A549 treated with CpdA at 1 μM for 4 hours (cell line): Measurements from ENCODE around the gene PCDHA7. TPM values are rescaled to one million over a fixed set of nuclear protein-coding genes. Genes with fewer than 3 reads are reported as not detected.

ENCODE experiments used
- total RNA-seq: library from RNA; stranded (reverse); fragments of 200-300 nt; extraction: Qiagen RNA extraction; gene quantifications from 5 replicates; pipeline ENCODE4 v1.2.3, GENCODE V29; 2022; ENCODE audit warnings: low read depth

PCDHA7 gene
- total RNA-seq, 1 experiment from 2014 or later = 0.13 TPM

GRCh38 chr5:140875085-140876065 lies 41.3 kb downstream of the PCDHA7 start, which contains the start of gene PCDHA12:
Gene PCDHA12 (plus strand): TSS chr5:140875308. CDS start chr5:140875473, 165 bp downstream.

DNA sequence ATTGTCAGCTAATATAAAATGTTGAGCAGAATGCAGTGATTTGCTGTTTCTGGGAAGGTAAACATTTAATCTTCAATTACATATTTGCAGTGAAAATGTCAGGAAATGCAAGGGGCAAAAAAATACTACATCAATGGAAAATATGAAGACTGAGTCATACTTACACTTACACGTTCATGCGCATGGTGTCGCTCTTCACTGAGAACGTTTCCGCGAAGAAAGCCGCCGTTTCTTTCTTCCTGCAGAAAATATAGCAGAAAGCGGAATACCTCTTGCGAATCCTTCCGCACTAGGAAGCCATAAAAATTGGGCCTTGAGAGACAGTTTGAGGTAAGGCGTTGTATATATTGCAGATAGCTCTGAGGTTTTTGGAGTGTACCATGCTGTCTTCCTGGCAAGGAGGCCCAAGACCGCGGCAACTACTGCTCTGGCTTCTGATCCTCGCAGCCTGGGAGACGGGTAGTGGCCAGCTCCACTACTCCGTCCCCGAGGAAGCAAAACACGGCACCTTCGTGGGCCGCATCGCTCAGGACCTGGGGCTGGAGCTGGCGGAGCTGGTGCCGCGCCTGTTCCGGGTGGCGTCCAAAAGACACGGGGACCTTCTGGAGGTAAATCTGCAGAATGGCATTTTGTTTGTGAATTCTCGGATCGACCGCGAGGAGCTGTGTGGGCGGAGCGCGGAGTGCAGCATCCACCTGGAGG lies 48.0 kb downstream of the PCDHA7 start, which contains the start of gene PCDHA13:
PCDHA13 (plus strand) TSS at position 236 of the 702 bp plus-strand sequence; CDS start at position 381, 145 bp downstream.

Other genes starting within 250 kb of the PCDHA7 start
- gene CD14, start 201.1 kb upstream of the PCDHA7 start, total RNA-seq = 3.6 to 5.6 TPM (median 4.4 TPM) in 5 replicates
- gene TMCO6, start 194.8 kb upstream of the PCDHA7 start, total RNA-seq = 9.6 to 15.1 TPM (median 13.0 TPM) in 5 replicates
- 108 to 128 TPM (median 123 TPM) in 5 replicates for gene NDUFA2, start 186.6 kb upstream of the PCDHA7 start, total RNA-seq
- gene IK, start 186.4 kb upstream of the PCDHA7 start, total RNA-seq = 94.9 to 140 TPM (median 98.2 TPM) in 5 replicates
- 29.2 to 32.4 TPM (median 29.6 TPM) in 5 replicates for gene WDR55, start 169.4 kb upstream of the PCDHA7 start, total RNA-seq
- 0.47 to 1.0 TPM (median 0.82 TPM) in 5 replicates for gene DND1, start 160.7 kb upstream of the PCDHA7 start, total RNA-seq
- 81.3 to 85.6 TPM (median 83.4 TPM) in 5 replicates for gene HARS1, start 142.9 kb upstream of the PCDHA7 start, total RNA-seq
- 34.5 to 44.5 TPM (median 38.9 TPM) in 5 replicates for gene HARS2, start 142.8 kb upstream of the PCDHA7 start, total RNA-seq
- gene ZMAT2, start 133.8 kb upstream of the PCDHA7 start, total RNA-seq = 81.8 to 121 TPM (median 90.3 TPM) in 5 replicates
- gene PCDHA1, start 48.1 kb upstream of the PCDHA7 start, total RNA-seq = 0.12 to 0.23 TPM (median 0.21 TPM) in 5 replicates
- gene PCDHA2, start 39.4 kb upstream of the PCDHA7 start, total RNA-seq = 0.03 to 0.10 TPM (median 0.05 TPM) in 5 replicates
- 0.74 to 1.1 TPM (median 0.91 TPM) in 5 replicates for gene PCDHA3, start 33.2 kb upstream of the PCDHA7 start, total RNA-seq
- 1.4 to 2.0 TPM (median 1.7 TPM) in 5 replicates for gene PCDHA4, start 27.2 kb upstream of the PCDHA7 start, total RNA-seq
- gene PCDHA5, start 12.7 kb upstream of the PCDHA7 start, total RNA-seq = 0.44 to 0.75 TPM (median 0.63 TPM) in 5 replicates
- gene PCDHA6, start 6.3 kb upstream of the PCDHA7 start, total RNA-seq = 0.07 to 0.09 TPM (median 0.09 TPM) in 3 of 5 replicates, not detected in the others
- 0.06 to 0.08 TPM (median 0.07 TPM) in 4 of 5 replicates, not detected in the other for gene PCDHA8, start 6.9 kb downstream of the PCDHA7 start, total RNA-seq
- not detected in 5 replicates for gene PCDHA9, start 14.1 kb downstream of the PCDHA7 start, total RNA-seq
- gene PCDHA10, start 21.6 kb downstream of the PCDHA7 start, total RNA-seq = 0.01 to 0.02 TPM in 2 of 5 replicates, not detected in the others
- gene PCDHA11, start 34.7 kb downstream of the PCDHA7 start, total RNA-seq = 0.12 to 0.43 TPM (median 0.18 TPM) in 5 replicates
- 2.5 to 2.9 TPM (median 2.5 TPM) in 5 replicates for gene PCDHA12, start 41.0 kb downstream of the PCDHA7 start, total RNA-seq
- gene PCDHA13, start 47.9 kb downstream of the PCDHA7 start, total RNA-seq = 0.06 to 0.10 TPM (median 0.07 TPM) in 4 of 5 replicates, not detected in the other
- gene PCDHAC1, start 92.0 kb downstream of the PCDHA7 start, total RNA-seq = 1.1 to 1.4 TPM (median 1.2 TPM) in 5 replicates
- gene PCDHAC2, start 132.2 kb downstream of the PCDHA7 start, total RNA-seq = 2.3 to 4.8 TPM (median 2.6 TPM) in 5 replicates
- not detected in 5 replicates for gene PCDHB1, start 217.1 kb downstream of the PCDHA7 start, total RNA-seq